ENCODE data around the gene NRDC.

NRDC gene

GRCh38 chr1:51760872-51761271 lies 117.7 kb downstream of the NRDC start:
- H3K9me3 ChIP-seq (ENCODE audit: control insufficient read depth, insufficient read depth, low read length): no peaks in the 10 kb centered on the region
- peaks cover 3% of the 10 kb centered on the region; the same call in 1 of the 2 replicates for H3F3A ChIP-seq (ENCODE audit: control insufficient read depth, insufficient read depth)
- H3K4me1 ChIP-seq (ENCODE audit: control insufficient read depth, low read length): no peaks in the 10 kb centered on the region
- H3K27me3 ChIP-seq (ENCODE audit: control insufficient read depth, low read length): no peaks in the 10 kb centered on the region
- no peak overlapping the region for H3K27ac ChIP-seq (ENCODE audit: low read depth, low read length)
- H3K9me2 ChIP-seq (replicated peaks; ENCODE audit: control insufficient read depth, low read length): no peaks in the 10 kb centered on the region
- no peaks in the 10 kb centered on the region; the same call in 1 of the 2 replicates for H4K20me1 ChIP-seq (ENCODE audit: control insufficient read depth, insufficient read depth, low read depth, low read length)
- H3K4me2 ChIP-seq (ENCODE audit: low read length): no peak overlapping the region
- peaks cover 21% of the 10 kb centered on the region for H3K36me3 ChIP-seq (ENCODE audit: control insufficient read depth, low read length)
- H3K79me2 ChIP-seq (ENCODE audit: control insufficient read depth, low read length): no peaks in the 10 kb centered on the region
- no peak overlapping the region for H3K4me3 ChIP-seq (ENCODE audit: low read length)
- TF ChIP-seq EZH2phosphoT487 (IDR thresholded peaks at IDR 0.05; ENCODE audit: borderline replicate concordance, low read length): no peak
- no peak for TF ChIP-seq CTCF (IDR thresholded peaks at IDR 0.05; ENCODE audit: low read depth, low read length, poor library complexity, severe bottlenecking)

GRCh38 chr1:51758310-51758709 lies 120.2 kb downstream of the NRDC start:
- Histone ChIP-seq H3K4me2 (ENCODE audit: low read length) (no peak overlapping the region), H3K4me1 (ENCODE audit: control insufficient read depth, low read length) (no peaks in the 10 kb centered on the region), H3F3A (ENCODE audit: control insufficient read depth, insufficient read depth) (no peaks in the 10 kb centered on the region), H3K27ac (ENCODE audit: low read depth, low read length) (no peak overlapping the region), H3K9me2 (replicated peaks; ENCODE audit: control insufficient read depth, low read length) (no peaks in the 10 kb centered on the region), H4K20me1 (ENCODE audit: control insufficient read depth, insufficient read depth, low read depth, low read length) (no peaks in the 10 kb centered on the region; the same call in 1 of the 2 replicates), H3K36me3 (ENCODE audit: control insufficient read depth, low read length) (peaks cover 19% of the 10 kb centered on the region), H3K79me2 (ENCODE audit: control insufficient read depth, low read length) (no peaks in the 10 kb centered on the region), H3K27me3 (ENCODE audit: control insufficient read depth, low read length) (no peaks in the 10 kb centered on the region), H3K4me3 (ENCODE audit: low read length) (no peak overlapping the region), H3K9me3 (ENCODE audit: control insufficient read depth, insufficient read depth, low read length) (no peaks in the 10 kb centered on the region)
- TF ChIP-seq CTCF (IDR thresholded peaks at IDR 0.05; ENCODE audit: low read depth, low read length, poor library complexity, severe bottlenecking) (no peak), EZH2phosphoT487 (IDR thresholded peaks at IDR 0.05; ENCODE audit: borderline replicate concordance, low read length) (no peak)

- H3K9me3 ChIP-seq (ENCODE audit: control insufficient read depth, insufficient read depth, low read length): no peaks in the 10 kb centered on the region
- H3F3A ChIP-seq (ENCODE audit: control insufficient read depth, insufficient read depth): no peaks in the 10 kb centered on the region
- no peak for TF ChIP-seq CTCF (IDR thresholded peaks at IDR 0.05; ENCODE audit: low read depth, low read length, poor library complexity, severe bottlenecking)
- TF ChIP-seq EZH2phosphoT487 (IDR thresholded peaks at IDR 0.05; ENCODE audit: borderline replicate concordance, low read length): no peak
- H3K4me1 ChIP-seq (ENCODE audit: control insufficient read depth, low read length): no peaks in the 10 kb centered on the region
- H3K27ac ChIP-seq (ENCODE audit: low read depth, low read length): no peak overlapping the region
- H3K4me2 ChIP-seq (ENCODE audit: low read length): no peak overlapping the region
- H3K4me3 ChIP-seq (ENCODE audit: low read length): no peak overlapping the region
- H3K9me2 ChIP-seq (replicated peaks; ENCODE audit: control insufficient read depth, low read length): no peaks in the 10 kb centered on the region
- no peaks in the 10 kb centered on the region; the same call in 1 of the 2 replicates for H4K20me1 ChIP-seq (ENCODE audit: control insufficient read depth, insufficient read depth, low read depth, low read length)
- no peaks in the 10 kb centered on the region for H3K79me2 ChIP-seq (ENCODE audit: control insufficient read depth, low read length)
- no peaks in the 10 kb centered on the region for H3K27me3 ChIP-seq (ENCODE audit: control insufficient read depth, low read length)
- peaks cover 29% of the 10 kb centered on the region for H3K36me3 ChIP-seq (ENCODE audit: control insufficient read depth, low read length)
These were observed 122.2 kb downstream of the NRDC start for GRCh38 chr1:51756290-51756689.

All from DOHH2 (cell line).